ENCODE measurements around the gene ELOA2.

DNA sequence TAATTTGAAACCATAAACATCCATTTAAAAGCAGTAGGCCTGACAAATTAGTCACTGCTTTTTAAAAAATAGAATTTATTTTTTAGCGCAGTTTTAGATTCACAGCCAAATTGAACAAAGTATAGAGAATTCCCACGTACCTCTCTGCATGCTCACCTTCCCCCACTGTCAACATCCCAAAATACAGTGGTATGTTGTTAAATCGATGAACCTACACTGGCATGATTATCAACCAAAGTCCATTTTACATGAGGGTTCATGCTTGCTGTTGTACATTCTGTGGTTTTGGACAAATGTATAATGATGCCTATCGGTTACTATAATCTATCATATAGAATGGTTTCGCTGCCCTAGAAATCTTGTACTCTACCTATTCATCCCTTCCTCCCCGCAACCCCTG is 5.6 kb upstream of the ELOA2 start:
- TF ChIP-seq, protein P1, sequence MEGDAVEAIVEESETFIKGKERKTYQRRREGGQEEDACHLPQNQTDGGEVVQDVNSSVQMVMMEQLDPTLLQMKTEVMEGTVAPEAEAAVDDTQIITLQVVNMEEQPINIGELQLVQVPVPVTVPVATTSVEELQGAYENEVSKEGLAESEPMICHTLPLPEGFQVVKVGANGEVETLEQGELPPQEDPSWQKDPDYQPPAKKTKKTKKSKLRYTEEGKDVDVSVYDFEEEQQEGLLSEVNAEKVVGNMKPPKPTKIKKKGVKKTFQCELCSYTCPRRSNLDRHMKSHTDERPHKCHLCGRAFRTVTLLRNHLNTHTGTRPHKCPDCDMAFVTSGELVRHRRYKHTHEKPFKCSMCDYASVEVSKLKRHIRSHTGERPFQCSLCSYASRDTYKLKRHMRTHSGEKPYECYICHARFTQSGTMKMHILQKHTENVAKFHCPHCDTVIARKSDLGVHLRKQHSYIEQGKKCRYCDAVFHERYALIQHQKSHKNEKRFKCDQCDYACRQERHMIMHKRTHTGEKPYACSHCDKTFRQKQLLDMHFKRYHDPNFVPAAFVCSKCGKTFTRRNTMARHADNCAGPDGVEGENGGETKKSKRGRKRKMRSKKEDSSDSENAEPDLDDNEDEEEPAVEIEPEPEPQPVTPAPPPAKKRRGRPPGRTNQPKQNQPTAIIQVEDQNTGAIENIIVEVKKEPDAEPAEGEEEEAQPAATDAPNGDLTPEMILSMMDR (conservative IDR thresholded peaks at IDR 0.05; ENCODE audit: low read length), result no peak
- TF ChIP-seq EZH2phosphoT487 (IDR thresholded peaks at IDR 0.05; ENCODE audit: borderline replicate concordance), result no peak
